ENCODE results near the gene SLC4A8. TPM values are rescaled to one million over a fixed set of nuclear protein-coding genes. Genes with fewer than 3 reads are reported as not detected.

The SLC4A8 gene
- total RNA-seq, 1 experiment from 2014 or later: 4.2 TPM

- no peaks in the 10 kb centered on the region for H3K36me3 ChIP-seq (ENCODE audit: low read depth, low read length)
- H3F3A ChIP-seq (ENCODE audit: low read length, unreplicated experiment): no peaks in the 10 kb centered on the region
- intact Hi-C loops (cut with micrococcal nuclease): no loop called here
- DNase-seq (peak; percentile 60), ATAC-seq (no peak)
- no peak overlapping the region for H3K9ac ChIP-seq (ENCODE audit: low read length)
- no TSS peak for BruUV-seq (replicated peaks)
- H3K27ac ChIP-seq (ENCODE audit: low read length): no peak overlapping the region
- ChIA-PET CTCF (interaction anchor here (0.5 kb wide), 1 partner anchor 37 kb away, joined by 7 read pairs; no protein-coding TSS in a partner anchor), POLR2A (ENCODE audit: unreplicated experiment) (no interaction called here)
- TF ChIP-seq CTCF (conservative IDR thresholded peaks at IDR 0.05; ENCODE audit: low read depth, low read length): no peak
- TF ChIP-seq EZH2phosphoT487 (IDR thresholded peaks at IDR 0.05; ENCODE audit: borderline replicate concordance, low read length): no peak
- no peak for TF ChIP-seq EZH2 (IDR thresholded peaks at IDR 0.05; ENCODE audit: low read length, unreplicated experiment)
- H2AFZ ChIP-seq (ENCODE audit: low read length): no peak overlapping the region
- H3K9me2 ChIP-seq (replicated peaks; ENCODE audit: low read length): no peaks in the 10 kb centered on the region
- no peaks in the 10 kb centered on the region for H3K27me3 ChIP-seq (ENCODE audit: low read length)
- H3K4me3 ChIP-seq (ENCODE audit: low read length): no peak overlapping the region
- no peak overlapping the region for H3K4me2 ChIP-seq (ENCODE audit: low read length)
- H3K4me1 ChIP-seq (ENCODE audit: insufficient read depth, low read length): peaks cover 21% of the 10 kb centered on the region
- H4K20me1 ChIP-seq (ENCODE audit: low read length): no peaks in the 10 kb centered on the region
- H3K79me2 ChIP-seq (ENCODE audit: low read length): no peaks in the 10 kb centered on the region
- no peaks in the 10 kb centered on the region for H3K9me3 ChIP-seq (ENCODE audit: low read length)
Measured at GRCh38 chr12:51415931-51416330, 8.7 kb upstream of the SLC4A8 start.

- Histone ChIP-seq H2AFZ (ENCODE audit: low read length) (no peak overlapping the region), H3K4me2 (ENCODE audit: low read length) (no peak overlapping the region), H3K9me2 (replicated peaks; ENCODE audit: low read length) (no peaks in the 10 kb centered on the region), H3K27ac (ENCODE audit: low read length) (no peak overlapping the region), H3K27me3 (ENCODE audit: low read length) (no peaks in the 10 kb centered on the region), H3K79me2 (ENCODE audit: low read length) (no peaks in the 10 kb centered on the region), H3K4me1 (ENCODE audit: insufficient read depth, low read length) (peaks cover 21% of the 10 kb centered on the region), H3K9me3 (ENCODE audit: low read length) (no peaks in the 10 kb centered on the region), H3F3A (ENCODE audit: low read length, unreplicated experiment) (no peaks in the 10 kb centered on the region), H3K36me3 (ENCODE audit: low read depth, low read length) (no peaks in the 10 kb centered on the region), H4K20me1 (ENCODE audit: low read length) (no peaks in the 10 kb centered on the region), H3K4me3 (ENCODE audit: low read length) (no peak overlapping the region), H3K9ac (ENCODE audit: low read length) (no peak overlapping the region)
- no peak for TF ChIP-seq EZH2 (IDR thresholded peaks at IDR 0.05; ENCODE audit: low read length, unreplicated experiment)
- no peak for TF ChIP-seq EZH2phosphoT487 (IDR thresholded peaks at IDR 0.05; ENCODE audit: borderline replicate concordance, low read length)
- no peak for TF ChIP-seq CTCF (conservative IDR thresholded peaks at IDR 0.05; ENCODE audit: low read depth, low read length)
- CTCF ChIA-PET: no interaction called here
- ATAC-seq (no peak), DNase-seq (no peak)
- no TSS peak for BruUV-seq (replicated peaks)
- POLR2A ChIA-PET (ENCODE audit: unreplicated experiment): no interaction called here
- intact Hi-C loops (cut with micrococcal nuclease): no loop called here
Measured at GRCh38 chr12:51417826-51418225, 6.8 kb upstream of the SLC4A8 start.

GRCh38 chr12:51419425-51420193 is 5.0 kb upstream of the SLC4A8 start:
- ATAC-seq (no peak; the same call in 1 of the 2 replicates), DNase-seq (peak; percentile 28)
- BruUV-seq (replicated peaks): no TSS peak
- Histone ChIP-seq H4K20me1 (ENCODE audit: low read length) (no peaks in the 10 kb centered on the region), H3K27ac (ENCODE audit: low read length) (no peak overlapping the region), H3K79me2 (ENCODE audit: low read length) (no peaks in the 10 kb centered on the region), H3K9ac (ENCODE audit: low read length) (no peak overlapping the region), H2AFZ (ENCODE audit: low read length) (no peak overlapping the region), H3K9me2 (replicated peaks; ENCODE audit: low read length) (no peaks in the 10 kb centered on the region), H3K4me1 (ENCODE audit: insufficient read depth, low read length) (peaks cover 4% of the 10 kb centered on the region), H3K9me3 (ENCODE audit: low read length) (no peaks in the 10 kb centered on the region), H3K4me2 (ENCODE audit: low read length) (no peak overlapping the region), H3K36me3 (ENCODE audit: low read depth, low read length) (no peaks in the 10 kb centered on the region), H3F3A (ENCODE audit: low read length, unreplicated experiment) (no peaks in the 10 kb centered on the region), H3K27me3 (ENCODE audit: low read length) (no peaks in the 10 kb centered on the region), H3K4me3 (ENCODE audit: low read length) (no peak overlapping the region)
- intact Hi-C loops (cut with micrococcal nuclease): loop anchor here (5.0 kb wide), 1 partner anchor 47 kb away; no protein-coding TSS in a partner anchor
- ChIA-PET POLR2A (ENCODE audit: unreplicated experiment) (no interaction called here), CTCF (interaction anchor here (0.7 to 1.2 kb wide), 2 partner anchors 48 to 51 kb away, joined by 3 to 7 read pairs; no protein-coding TSS in a partner anchor)
- TF ChIP-seq EZH2phosphoT487 (IDR thresholded peaks at IDR 0.05; ENCODE audit: borderline replicate concordance, low read length) (no peak), CTCF (conservative IDR thresholded peaks at IDR 0.05; ENCODE audit: low read depth, low read length) (peak; percentile 38; the same call in 1 of the 2 replicates), EZH2 (IDR thresholded peaks at IDR 0.05; ENCODE audit: low read length, unreplicated experiment) (no peak)
